ENCODE results near the gene ARHGAP18. TPM values are rescaled to one million over a fixed set of nuclear protein-coding genes. Genes with fewer than 3 reads are reported as not detected.

ARHGAP18 gene
- total RNA-seq, 2 donors from 2014 or later: 18.7 to 28.3 TPM

- no peak overlapping the region for H3K9ac ChIP-seq (ENCODE audit: low read depth in 2 of 2, low read length in 2 of 2)
- intact Hi-C loops (cut with DNase I): no loop called here
- H3K27ac ChIP-seq: no peak overlapping the region
- no peak for TF ChIP-seq CTCF (IDR thresholded peaks at IDR 0.05)
- H3K4me3 ChIP-seq: no peak overlapping the region
- DNase-seq: no peak
- H3K36me3 ChIP-seq: no peaks in the 10 kb centered on the region
- H3K4me1 ChIP-seq: no peaks in the 10 kb centered on the region
- H3K27me3 ChIP-seq: no peaks in the 10 kb centered on the region
- no peaks in the 10 kb centered on the region for H3K9me3 ChIP-seq
Observed at GRCh38 chr6:129565366-129565765, 144.6 kb downstream of the ARHGAP18 start.

- intact Hi-C loops (cut with DNase I): no loop called here
- DNase-seq: no peak
- no peak for TF ChIP-seq CTCF (IDR thresholded peaks at IDR 0.05)
Observed at GRCh38 chr6:129558248-129558647, 151.7 kb downstream of the ARHGAP18 start.

DNA sequence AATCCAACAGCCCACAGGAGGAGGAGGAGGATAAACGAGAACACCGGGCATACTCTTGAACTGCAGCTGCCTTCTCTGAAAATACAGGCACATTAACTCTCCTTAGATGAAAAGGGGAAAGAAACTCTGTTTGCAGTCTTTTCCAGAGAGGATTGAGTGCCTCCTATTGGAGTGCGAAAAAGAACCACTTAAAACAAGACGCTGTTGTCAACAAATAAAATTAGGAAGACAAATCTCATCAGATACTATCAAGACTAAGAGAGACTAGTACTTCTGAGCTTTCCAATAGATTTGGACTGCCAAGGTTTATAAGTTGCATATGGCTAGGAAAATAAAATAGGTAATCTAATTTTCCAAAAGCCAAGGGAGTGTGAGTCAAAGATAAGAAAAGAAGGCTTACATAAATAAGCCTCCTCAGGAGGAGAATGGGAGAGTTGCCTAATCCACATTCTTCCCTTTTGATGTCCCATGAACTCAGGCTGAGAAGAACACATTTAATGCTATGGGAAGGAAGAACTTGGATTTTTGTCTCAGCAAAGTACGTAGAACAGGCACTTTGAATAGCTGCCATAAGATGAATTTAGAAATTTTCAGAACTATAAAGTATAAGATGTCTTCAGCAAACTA is 154.7 kb downstream of the ARHGAP18 start:
- intact Hi-C loops (cut with DNase I): no loop called here
- DNase-seq: no peak
- H3K27me3 ChIP-seq: no peaks in the 10 kb centered on the region
- no peak overlapping the region for H3K4me3 ChIP-seq
- H3K9ac ChIP-seq (ENCODE audit: low read depth in 2 of 2, low read length in 2 of 2): no peak overlapping the region
- no peaks in the 10 kb centered on the region for H3K36me3 ChIP-seq
- no peak overlapping the region for H3K27ac ChIP-seq
- no peaks in the 10 kb centered on the region for H3K4me1 ChIP-seq
- no peak for TF ChIP-seq CTCF (IDR thresholded peaks at IDR 0.05)
- H3K9me3 ChIP-seq: no peaks in the 10 kb centered on the region

More at GRCh38 chr6:129558248-129558647, 151.7 kb downstream of the ARHGAP18 start:
- no peak overlapping the region for H3K27ac ChIP-seq
- no peaks in the 10 kb centered on the region for H3K9me3 ChIP-seq
- no peak overlapping the region for H3K4me3 ChIP-seq
- no peaks in the 10 kb centered on the region for H3K27me3 ChIP-seq
- H3K4me1 ChIP-seq: no peaks in the 10 kb centered on the region
- no peak overlapping the region for H3K9ac ChIP-seq (ENCODE audit: low read depth in 2 of 2, low read length in 2 of 2)
- no peaks in the 10 kb centered on the region for H3K36me3 ChIP-seq

GRCh38 chr6:129552413-129552812 is 157.6 kb downstream of the ARHGAP18 start:
- intact Hi-C loops (cut with DNase I): no loop called here
- Histone ChIP-seq H3K4me1 (no peaks in the 10 kb centered on the region), H3K9ac (ENCODE audit: low read depth in 2 of 2, low read length in 2 of 2) (no peak overlapping the region), H3K9me3 (no peaks in the 10 kb centered on the region), H3K4me3 (no peak overlapping the region), H3K27ac (no peak overlapping the region), H3K36me3 (no peaks in the 10 kb centered on the region), H3K27me3 (no peaks in the 10 kb centered on the region)
- no peak for TF ChIP-seq CTCF (IDR thresholded peaks at IDR 0.05)
- DNase-seq: no peak

GRCh38 chr6:129551486-129551885 is 158.5 kb downstream of the ARHGAP18 start:
- intact Hi-C loops (cut with DNase I): no loop called here
- Histone ChIP-seq H3K27ac (no peak overlapping the region), H3K36me3 (no peaks in the 10 kb centered on the region), H3K9me3 (no peaks in the 10 kb centered on the region), H3K9ac (ENCODE audit: low read depth in 2 of 2, low read length in 2 of 2) (no peak overlapping the region), H3K4me3 (no peak overlapping the region), H3K4me1 (no peaks in the 10 kb centered on the region), H3K27me3 (no peaks in the 10 kb centered on the region)
- no peak for TF ChIP-seq CTCF (IDR thresholded peaks at IDR 0.05)
- DNase-seq: no peak
